GM12801 (cell line): ENCODE measurements around the gene FCF1.

Experiments used
- TF ChIP-seq, protein P1 (sequence below): IDR thresholded peaks from one replicate; pipeline ENCODE4 v1.5.1; 2011; ENCODE audit warnings: control low read depth; ENCODE audit not compliant: insufficient read length; ENCODE audit errors: extremely low read depth

Gene FCF1

GRCh38 chr14:74685921-74686678 lies 26.8 kb upstream of the FCF1 start:
- TF ChIP-seq, protein P1, sequence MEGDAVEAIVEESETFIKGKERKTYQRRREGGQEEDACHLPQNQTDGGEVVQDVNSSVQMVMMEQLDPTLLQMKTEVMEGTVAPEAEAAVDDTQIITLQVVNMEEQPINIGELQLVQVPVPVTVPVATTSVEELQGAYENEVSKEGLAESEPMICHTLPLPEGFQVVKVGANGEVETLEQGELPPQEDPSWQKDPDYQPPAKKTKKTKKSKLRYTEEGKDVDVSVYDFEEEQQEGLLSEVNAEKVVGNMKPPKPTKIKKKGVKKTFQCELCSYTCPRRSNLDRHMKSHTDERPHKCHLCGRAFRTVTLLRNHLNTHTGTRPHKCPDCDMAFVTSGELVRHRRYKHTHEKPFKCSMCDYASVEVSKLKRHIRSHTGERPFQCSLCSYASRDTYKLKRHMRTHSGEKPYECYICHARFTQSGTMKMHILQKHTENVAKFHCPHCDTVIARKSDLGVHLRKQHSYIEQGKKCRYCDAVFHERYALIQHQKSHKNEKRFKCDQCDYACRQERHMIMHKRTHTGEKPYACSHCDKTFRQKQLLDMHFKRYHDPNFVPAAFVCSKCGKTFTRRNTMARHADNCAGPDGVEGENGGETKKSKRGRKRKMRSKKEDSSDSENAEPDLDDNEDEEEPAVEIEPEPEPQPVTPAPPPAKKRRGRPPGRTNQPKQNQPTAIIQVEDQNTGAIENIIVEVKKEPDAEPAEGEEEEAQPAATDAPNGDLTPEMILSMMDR: no peak

- TF ChIP-seq, protein P1: no peak
These were observed 21.5 kb upstream of the FCF1 start for GRCh38 chr14:74691456-74691855.

GRCh38 chr14:74693191-74693590 lies 19.8 kb upstream of the FCF1 start:
- TF ChIP-seq, protein P1: no peak

DNA sequence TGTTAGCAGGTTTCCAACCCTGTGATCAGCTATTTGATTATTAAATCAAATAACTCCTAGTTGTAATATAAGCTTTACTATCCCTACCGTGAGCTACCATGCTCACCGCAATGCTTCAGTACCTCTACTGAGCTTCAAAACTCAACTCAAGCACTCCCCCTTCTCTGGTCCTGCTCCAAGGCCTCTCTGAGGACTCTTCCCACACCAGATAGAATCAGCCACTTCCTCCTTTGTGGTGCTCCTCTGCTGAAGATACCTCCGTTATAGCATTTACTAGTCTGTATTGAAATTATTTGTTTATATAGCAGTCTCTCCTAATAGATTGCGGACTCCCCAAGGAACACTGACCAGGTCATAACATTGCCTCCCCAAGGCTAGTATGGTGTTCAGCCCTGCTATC lies 17.5 kb upstream of the FCF1 start:
- TF ChIP-seq, protein P1: no peak

GRCh38 chr14:74697011-74697410 lies 15.9 kb upstream of the FCF1 start:
- TF ChIP-seq, protein P1: no peak

GRCh38 chr14:74697543-74697942 lies 15.4 kb upstream of the FCF1 start:
- TF ChIP-seq, protein P1: no peak

GRCh38 chr14:74697976-74698375 lies 15.0 kb upstream of the FCF1 start:
- TF ChIP-seq, protein P1: no peak
